Measurements from ENCODE around the gene ADGRV1.
"Not testable (repeated sequence)": the region's sequence is repeated elsewhere in the genome, so short reads cannot be mapped to it uniquely, and the experiment has no call there.

Gene ADGRV1

DNA sequence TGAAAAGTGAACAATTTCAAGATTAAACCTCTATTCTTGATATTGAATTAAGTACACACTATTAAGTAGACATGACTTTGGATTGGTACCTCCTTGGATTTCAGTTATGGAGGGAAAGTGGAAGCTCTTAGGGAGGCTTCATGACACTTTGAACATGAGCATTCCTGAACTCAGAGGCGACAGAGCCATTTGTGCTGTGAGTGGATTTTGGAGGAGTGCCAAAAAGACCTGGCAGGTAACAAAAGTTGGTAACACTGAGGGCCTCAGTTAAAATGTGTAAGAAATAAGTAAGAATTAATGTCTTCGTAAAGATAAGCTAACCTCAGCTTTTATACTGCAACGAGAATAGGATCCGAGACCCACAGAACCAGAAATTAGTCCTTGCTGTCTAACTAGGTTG lies 467.9 kb downstream of the ADGRV1 start:
- DNase-seq (ENCODE audit: low read depth in 2 of 2): no peak

DNA sequence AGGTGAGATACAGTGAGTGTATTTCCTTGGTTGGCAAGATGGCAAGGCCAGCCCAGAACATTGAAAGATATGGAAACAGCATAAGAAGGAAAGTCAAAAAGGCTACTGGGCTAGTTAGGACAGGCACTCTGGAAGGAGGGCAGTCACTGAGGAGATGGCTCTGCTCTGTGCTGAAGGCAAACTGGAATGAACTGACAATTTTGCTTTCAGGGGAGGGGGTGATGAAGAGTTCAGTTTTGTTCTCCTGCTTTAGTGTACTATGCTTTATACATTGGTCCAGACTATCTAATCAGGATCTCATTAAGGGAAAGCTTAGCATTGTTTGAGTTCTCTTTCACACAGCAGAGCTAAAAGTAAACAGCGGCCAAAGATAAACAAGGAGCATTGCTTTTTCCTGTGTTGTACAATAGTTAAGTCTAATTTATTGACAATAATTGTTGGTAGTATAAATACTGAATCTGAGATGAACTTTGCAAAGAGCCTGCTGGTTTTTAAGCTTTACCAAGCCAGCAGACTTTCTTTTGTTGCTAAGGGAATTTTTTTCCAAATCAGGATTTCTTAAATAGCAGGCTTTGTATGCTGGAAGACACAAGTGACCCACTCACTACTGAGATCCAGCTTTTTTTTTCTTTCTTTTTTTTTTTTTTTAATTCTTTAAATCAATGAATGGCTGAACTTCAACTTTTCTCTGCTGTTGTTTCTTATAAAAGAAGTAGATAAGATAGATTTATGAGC lies 469.0 kb downstream of the ADGRV1 start:
- no peak for DNase-seq (ENCODE audit: low read depth in 2 of 2)

DNA sequence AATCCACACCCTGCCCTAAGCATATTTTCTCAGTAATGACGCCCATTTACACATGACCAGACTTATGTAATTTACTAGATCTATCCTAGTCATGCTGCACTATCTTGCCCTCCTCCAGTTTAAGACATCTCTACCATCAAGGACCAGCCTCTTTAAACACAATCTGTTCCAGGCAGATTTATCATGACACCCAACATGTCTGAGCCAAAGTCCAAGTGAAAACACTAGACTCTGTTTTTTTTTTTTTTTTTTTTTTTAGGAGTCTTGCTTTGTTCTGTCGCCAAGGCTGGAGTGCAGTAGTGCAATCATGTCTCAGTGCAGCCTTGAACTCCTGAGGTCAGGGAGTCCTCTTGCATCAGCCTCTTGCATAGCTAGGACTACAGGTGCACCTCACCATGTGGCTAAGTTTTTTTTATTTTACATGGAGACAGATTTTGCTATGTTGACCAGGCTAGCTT lies 469.9 kb downstream of the ADGRV1 start:
- no peak for DNase-seq (ENCODE audit: low read depth in 2 of 2)

DNA sequence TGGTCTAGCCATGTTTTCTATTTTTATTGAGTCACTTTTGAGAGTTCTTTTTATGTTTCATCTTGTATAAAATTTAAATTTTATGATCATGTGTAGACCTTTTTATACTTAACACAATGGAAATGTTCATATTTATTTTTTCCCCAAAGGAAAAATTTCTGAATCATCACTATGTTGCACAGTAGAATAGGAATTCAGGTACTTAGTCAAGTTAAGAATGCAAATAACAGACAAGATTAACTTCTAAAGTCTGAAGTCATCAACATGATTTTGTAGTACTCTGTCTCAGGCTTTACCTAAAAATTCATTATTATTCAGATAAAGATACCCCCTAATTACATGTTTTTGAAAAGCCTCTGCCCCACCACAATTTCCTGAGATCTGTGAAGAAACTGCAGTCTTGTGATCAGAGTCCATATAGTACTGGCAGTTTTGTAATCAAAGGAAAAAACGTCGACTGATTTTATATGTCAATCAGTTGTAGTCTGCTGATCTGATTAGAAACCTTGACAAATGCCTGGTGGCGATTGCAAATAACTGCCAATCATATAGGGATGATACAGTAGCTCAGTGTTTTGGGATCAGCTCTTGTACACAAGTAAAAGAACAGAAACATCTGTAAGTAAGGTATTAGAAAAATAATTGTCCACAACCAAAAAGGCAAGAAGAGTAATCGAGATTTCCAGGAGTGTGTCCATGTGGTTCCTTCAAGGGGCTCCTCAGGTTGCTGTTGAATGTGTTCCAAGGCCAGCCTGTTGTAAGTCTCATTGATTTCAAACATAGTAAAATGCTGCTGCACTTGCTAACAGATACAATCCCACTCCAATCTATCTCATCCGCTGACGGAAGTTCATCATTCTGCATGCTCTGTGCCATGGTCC lies 472.2 kb downstream of the ADGRV1 start:
- no peak for DNase-seq (ENCODE audit: low read depth in 2 of 2)

DNA sequence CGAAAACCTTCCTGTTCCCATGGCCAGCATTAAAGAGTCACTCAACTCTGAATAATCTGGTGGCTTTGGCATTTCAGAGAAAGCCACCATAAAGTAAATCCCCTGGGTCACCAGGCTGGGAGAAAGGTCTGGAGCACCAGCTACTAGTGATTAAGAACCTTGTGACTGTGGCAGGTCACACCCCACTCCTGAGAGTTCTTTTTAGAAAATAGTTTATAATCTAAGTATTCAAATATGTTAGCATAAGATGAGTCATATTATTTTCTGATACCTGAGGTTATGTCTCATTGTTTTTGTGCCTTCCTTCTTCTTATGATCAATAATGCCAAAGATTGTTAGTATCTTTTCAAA lies 472.8 kb downstream of the ADGRV1 start:
- DNase-seq (ENCODE audit: low read depth in 2 of 2): no peak

DNA sequence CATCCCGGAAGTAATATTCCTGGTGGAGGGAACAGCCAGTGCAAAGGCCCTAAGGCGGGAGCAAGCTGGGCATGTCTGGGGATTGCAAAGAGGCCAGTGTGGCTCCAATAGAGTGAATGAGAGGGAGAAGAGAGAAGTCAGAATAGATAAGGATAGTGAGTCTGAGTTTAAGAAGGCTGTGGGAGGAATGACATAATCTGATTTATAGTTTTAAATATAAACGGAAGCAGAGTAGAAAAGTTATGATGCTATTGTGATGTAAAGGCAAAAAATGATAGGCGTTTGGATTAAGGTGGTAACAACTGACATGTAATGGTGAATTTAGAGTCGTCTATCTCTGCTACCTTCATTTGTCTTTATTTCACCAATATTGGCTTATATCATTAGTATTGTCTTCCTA lies 473.5 kb downstream of the ADGRV1 start:
- DNase-seq (ENCODE audit: low read depth in 2 of 2): no peak

DNA sequence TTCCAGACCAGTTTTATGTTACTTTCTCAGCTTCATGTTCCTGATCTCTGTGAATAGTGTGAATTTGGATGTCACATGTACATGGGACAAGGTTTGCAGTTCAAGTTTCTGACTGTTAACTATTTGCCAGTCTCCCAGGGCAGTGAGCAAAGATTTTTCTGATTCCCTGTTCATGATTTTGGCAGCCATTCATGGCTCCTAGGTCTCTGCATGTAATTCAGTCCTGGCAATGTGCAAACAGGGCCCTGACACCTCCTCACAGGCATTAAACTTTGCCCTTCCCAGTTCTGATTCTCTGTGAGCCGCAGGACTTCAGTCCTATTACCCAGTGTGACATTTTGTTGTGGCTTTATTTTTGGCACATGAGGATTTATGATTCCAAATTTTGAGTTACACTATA lies 474.8 kb downstream of the ADGRV1 start:
- DNase-seq (ENCODE audit: low read depth in 2 of 2): no peak

DNA sequence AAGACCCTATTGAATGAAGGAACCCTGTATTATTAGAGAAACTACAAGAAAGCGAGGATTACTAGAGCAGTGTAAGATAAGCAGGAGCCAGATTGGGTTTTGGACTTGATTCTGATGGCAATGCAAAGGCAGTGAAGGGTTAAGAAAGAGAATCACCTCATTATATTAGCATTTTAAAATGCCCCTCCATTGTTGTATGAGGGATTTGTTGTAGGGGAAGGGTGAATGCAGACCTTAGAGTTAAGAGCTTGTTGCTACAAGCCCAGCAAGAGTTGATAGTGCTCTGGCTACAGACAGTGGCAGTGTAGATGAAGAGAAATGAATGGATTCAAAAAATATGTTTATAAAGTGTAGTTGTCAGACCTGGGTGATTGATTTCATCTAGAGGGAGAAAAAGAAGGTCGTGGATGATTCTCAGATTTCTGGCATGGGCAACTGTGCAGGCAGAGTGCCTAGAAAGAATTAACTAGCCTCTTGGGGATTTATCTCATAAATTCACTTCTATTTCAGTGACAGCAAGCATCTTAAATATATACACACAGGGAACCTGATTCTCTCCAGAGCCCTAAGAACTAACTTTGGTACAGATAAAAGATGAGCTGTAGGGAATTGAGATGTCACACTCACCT lies 479.7 kb downstream of the ADGRV1 start:
- no peak for DNase-seq (ENCODE audit: low read depth in 2 of 2)

DNA sequence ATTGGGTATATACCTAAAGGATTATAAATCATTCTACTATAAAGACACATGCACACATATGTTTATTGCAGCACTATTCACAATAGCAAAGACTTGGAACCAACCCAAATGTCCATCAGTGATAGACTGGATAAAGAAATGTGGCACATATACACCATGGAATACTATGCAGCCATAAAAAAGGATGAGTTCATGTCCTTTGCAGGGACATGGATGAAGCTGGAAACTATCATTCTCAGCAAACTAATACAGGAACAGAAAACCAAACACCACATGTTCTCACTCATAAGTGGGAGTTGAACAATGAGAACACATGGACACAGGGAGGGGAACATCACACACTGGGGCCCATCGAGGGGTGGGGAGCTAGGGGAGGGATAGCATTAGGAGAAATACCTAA lies 482.5 kb downstream of the ADGRV1 start:
- not testable (repeated sequence) for DNase-seq (ENCODE audit: low read depth in 2 of 2)

DNA sequence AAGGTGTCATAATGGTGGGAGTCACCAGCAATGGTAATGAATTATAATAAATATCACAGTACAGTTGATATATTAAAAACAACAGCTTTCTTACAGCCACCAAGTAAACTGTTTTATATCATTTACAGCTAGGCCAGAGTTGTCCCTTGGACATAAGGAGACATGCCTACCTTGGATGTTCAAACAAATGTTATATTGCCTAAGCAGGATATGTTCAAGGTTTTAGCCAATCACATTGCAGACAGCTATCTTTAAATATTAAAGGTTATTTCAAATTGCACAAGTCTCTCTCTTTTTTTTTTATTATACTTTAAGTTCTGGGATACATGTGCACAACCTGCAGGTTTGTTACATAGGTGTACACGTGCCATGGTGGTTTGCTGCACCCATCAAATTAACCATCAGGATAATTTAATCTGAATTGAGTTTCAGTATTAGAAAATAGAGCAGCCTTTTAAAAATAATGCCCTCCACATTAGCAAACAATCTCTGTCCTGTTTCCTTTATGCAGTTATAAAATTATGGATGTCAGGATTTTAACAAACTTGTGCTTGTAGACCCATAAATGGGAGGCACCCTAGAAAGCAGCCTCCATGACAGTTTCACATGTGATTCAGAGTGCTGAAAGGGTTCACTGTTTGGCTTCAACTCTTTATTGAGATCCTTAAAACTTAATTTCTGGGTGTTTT lies 483.8 kb downstream of the ADGRV1 start:
- DNase-seq (ENCODE audit: low read depth in 2 of 2): no peak

DNA sequence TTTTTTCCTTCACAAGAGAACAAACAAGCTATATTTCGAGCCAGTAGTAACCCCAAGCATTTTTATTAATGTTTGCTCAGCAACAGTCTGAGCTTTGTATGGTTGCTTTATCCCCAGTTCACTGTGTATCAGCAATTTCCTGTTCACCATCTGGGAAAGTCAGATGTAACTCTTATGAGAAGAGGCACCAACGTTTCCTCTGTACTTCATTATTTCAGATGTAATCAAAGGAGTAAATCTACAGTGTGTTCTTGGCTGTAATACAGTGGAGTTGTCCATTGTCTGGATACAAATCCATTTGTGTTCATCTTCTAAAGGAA lies 484.3 kb downstream of the ADGRV1 start:
- no peak for DNase-seq (ENCODE audit: low read depth in 2 of 2)

DNA sequence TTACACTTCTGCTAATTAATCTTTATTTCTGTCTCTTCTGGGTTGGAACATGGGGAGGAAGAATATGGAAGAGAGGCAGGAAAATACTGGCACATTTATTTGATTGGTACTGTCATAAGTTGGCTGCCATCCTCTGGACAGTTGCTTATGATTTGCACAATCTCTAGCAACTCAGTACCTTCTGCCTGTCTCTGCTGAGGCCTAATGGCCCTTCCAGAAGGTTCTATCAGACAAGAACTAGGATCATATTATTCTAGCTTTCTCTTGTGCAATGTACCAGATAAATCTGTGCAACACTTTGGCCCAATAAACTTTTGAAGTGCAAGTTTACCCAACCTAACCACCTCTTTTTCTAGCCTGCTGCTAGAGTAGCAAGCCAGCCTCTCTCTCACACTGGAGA lies 489.5 kb downstream of the ADGRV1 start:
- DNase-seq (ENCODE audit: low read depth in 2 of 2): no peak

DNA sequence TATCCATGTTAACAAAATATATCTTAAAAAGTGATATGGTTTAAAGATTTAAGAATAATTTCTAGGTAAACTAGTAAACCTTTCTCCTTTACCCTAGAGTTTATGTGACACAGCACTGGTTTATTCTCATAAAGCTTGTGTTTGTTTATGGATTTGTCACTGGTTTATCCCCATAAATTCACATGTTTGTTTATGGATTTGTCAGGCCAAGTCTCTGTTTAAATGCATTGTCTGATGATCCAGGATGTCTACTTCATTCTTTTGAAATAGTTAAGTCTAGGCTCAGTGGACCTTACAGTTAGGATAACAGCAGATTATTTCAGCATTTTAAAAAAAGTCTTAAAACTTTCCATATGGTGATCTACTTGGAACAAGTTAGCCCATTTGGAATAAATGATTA lies 490.5 kb downstream of the ADGRV1 start:
- DNase-seq (ENCODE audit: low read depth in 2 of 2): no peak

DNA sequence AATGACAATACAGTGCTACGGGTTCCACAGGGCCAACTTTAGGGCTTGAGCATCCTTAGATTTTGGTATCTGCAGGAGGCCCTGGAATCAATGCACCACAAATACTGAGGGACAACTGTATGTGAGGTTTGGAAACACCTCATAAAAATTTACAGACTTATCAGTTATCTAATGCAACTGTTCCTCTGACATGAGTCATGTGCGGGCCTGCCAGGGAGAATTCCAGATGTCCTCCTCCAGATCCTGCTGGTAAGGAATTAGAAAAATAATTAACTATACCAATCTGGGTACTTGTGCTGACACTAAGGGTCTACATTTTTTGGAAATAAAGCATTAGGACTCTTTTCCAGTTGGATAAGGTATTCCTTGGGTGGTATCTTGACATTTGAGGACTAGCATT lies 491.2 kb downstream of the ADGRV1 start:
- DNase-seq (ENCODE audit: low read depth in 2 of 2): no peak

DNA sequence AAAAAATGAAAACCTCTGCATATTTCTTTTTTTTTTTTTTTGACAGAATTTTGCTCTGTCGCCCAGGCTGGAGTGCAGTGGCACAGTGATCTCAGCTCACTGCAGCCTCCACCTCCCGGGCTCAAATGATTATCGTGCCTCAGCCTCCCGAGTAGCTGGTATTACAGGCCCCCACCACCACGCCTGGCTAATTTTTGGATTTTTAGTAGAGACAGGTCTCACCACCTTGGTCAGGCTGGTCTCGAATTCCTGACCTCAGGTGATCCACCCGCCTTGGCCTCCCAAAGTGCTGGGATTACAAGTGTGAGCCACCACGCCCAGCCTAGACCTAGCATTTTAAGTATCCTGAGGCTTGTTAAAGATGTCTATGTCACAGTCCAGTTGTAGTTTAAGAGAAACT lies 493.8 kb downstream of the ADGRV1 start:
- DNase-seq (ENCODE audit: low read depth in 2 of 2): not testable (repeated sequence)

DNA sequence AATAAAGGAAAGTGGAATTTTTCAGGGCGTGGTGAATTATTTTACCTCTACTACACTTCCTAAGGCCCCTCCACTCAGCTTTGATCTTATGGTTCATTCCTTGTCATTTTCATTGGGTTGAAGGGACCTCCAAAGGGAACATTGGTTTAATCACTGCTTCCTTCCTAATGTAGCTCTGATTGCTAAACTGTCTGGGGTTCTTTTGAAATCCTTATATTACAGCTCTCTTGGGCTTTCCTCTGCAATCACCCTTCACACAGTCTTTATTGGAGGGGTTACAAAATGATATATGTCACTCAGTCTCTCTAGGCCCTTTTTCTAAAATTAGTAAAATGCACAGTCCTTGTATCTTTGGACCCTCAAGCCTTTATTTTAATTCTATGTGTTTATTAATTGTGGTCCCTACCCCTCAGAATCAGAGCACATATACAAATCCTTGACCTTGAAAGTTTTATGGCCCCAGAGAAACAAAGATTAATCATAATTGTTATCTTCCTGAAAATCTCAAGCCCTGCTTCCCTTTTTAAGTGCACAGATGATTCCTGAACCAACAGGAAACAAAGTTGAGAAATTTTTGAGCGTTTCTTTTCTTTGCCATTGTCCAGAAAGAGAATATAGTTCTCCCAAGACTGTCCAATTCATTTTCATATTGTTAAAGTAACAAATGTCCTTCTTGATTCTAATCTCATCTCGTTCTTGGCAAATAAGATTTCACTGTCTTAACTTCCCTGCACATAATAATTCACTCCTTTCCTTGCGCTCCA lies 494.6 kb downstream of the ADGRV1 start:
- no peak for DNase-seq (ENCODE audit: low read depth in 2 of 2)

DNA sequence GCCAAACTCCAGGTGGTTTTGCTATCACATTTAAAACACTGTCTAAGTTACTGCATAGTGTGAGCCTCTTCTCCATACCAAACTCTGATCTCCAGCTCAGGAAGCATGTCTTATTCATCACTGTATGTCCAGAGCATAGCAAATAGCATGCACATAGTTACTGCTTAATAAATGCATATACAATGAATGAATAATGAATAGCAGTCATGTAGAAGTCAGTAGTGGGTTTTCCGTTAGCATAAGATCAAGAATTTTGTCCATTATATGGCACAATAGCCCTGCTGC lies 495.1 kb downstream of the ADGRV1 start:
- DNase-seq (ENCODE audit: low read depth in 2 of 2): no peak

DNA sequence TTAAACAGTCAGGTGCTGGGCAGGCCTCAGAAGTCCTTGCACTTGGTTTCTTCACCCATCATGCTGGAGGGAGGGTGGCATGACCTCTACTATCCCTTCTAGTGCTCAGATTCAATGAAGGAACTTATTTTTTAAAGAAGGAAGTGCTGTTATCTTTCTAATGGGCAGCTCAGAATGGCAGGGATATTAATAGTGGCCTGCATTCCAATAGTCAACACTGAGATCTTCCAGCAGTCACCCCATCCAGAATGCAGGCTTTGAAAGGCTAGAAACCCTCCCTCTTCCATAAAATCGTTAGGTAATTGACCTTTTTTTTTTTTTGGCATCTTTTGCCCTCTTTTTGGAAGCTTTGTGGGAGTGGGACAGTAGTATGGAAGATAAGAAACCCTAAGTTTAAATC lies 499.6 kb downstream of the ADGRV1 start:
- no peak for DNase-seq (ENCODE audit: low read depth in 2 of 2)

DNA sequence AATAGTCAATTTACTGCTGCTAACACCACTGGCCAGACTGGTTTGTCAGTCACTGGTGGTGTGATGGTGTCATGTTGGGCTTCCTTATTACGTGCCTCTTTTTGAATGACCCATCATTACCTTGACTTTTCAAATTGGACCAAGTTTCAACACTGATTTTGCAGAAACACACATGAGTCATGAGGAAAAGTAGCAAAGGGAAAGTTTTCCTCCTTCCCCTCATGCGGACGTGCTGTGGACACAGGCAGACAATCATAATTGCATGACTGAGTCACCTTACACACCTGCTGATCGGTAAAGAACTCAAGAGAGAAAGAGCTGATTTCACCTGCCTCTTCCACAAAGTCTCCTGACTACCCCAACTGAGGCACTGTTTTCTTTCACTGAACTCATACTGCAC lies 500.0 kb downstream of the ADGRV1 start:
- DNase-seq (ENCODE audit: low read depth in 2 of 2): no peak

DNA sequence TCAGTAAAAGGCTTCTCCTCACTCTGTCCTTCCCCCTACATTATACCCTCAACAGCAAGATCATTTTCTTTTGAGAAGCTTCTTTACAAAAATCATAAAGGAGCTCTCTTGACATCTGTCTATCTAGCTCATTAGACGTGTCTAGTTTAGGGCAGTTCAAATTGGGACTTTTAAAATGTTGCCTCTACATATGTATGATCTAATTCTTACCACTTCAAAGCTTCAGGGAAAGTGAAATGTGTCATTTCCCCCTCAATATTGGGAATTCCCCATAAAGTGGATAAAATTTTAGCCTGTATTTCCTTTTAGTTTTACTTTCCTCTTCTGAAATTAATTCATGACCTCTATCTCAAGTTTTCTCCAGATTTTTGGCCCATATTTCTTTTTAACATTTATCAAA lies 500.8 kb downstream of the ADGRV1 start:
- no peak for DNase-seq (ENCODE audit: low read depth in 2 of 2)

DNA sequence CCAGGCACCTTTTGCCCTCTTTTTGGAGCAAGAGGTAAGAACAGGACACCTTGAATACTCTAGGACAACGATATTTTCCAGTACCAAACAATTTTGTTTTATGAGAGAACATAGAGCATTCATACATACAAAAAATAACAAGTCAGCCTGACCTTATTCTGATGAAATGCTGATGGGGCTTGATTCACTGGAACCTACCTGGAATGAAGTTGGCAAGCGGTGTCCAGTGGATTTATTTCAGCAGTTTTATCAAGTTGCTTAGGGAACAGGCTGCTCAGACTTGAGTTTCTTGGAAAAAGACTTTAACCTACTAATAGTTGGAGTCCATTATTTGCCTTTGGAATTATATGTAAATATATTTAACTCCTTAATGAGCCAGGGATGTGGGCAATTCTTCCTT lies 502.5 kb downstream of the ADGRV1 start:
- DNase-seq (ENCODE audit: low read depth in 2 of 2): no peak
